GM19463 (cell line): Measurements from ENCODE around the gene DGKD.

ENCODE experiments used
- ATAC-seq: cut with Tn5 transposase; IDR thresholded peaks from one replicate; pipeline ENCODE4 v1.9.1; 2021; ENCODE audit warnings: mild to moderate bottlenecking, moderate library complexity; ENCODE audit not compliant: unreplicated experiment

The DGKD gene

DNA sequence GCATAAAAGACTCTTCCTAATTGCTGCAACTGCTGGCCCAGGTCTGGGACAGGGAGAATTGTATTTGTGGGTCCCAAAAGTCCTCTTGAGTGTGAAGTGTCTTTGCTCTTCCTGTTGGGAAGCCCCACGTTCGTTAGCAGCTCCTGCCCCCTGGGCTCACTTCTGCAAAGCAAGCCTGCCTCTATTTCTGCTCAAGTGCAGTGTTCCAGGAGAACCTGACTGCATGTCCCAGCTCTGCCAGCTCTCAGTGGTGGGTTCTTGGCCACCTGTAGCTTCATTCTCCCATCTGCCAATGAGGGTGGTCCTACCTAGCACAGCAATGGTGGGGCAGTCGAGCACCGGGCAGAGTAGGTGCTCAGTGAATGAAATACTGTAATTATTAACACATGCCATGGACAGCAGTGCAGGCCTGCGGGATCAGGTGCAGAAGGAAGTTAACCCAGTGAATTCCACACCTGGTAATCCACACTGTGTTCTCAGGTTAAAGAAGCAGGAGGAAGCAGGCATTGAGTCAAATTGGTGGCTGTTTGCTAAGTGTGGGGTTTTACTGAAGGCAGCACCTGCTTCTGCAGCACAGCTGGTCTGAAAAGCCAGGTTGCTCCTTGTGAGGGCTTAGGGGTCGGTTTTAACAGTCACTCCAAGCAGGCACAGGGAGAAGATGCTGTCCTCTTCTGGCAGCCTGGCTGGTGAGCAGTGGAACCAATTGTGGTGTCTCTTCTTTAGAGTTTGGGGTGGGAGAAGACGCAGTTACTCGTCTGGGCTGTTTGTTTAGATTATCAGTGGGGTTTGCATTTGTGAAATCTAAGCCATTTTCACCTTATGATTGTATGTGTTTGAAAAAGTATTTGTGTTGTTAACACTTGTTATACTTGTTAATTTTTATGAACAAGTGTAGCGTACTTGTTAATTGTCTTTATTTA is 54.3 kb downstream of the DGKD start:
- no peak for ATAC-seq

DNA sequence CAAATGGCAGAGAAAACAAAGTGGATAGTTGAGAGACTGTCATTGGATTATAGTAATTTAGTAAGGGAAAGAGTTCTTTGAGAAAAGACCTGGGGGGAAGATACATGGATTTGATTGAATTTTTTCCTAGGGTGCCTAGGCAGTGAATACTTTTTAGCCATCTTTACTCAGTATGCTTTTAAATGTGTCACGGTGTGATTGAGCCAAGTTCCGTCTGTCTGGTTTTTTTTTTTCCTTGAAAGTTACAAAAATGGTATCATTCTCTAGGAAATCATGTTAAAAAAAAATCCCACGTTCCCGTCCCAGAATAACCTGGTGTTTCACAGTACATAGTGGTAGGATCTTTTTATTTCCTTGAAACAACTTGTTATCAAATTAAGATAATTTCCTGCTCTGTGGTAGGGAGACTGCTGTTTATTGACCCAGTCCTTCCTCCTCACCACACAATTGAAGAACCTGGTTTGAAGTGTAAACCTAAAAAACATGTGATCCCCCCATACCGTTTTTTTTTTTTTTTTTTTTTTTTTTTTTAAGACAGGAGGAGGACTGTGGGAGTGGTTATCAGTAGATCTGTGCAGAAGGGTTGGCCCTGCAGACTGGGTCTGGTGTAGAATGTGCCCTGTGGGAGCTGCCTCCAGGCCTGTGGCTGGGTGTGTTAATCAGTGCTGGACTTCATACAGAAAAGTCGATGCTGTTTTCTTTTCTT is 55.1 kb downstream of the DGKD start:
- no peak for ATAC-seq

DNA sequence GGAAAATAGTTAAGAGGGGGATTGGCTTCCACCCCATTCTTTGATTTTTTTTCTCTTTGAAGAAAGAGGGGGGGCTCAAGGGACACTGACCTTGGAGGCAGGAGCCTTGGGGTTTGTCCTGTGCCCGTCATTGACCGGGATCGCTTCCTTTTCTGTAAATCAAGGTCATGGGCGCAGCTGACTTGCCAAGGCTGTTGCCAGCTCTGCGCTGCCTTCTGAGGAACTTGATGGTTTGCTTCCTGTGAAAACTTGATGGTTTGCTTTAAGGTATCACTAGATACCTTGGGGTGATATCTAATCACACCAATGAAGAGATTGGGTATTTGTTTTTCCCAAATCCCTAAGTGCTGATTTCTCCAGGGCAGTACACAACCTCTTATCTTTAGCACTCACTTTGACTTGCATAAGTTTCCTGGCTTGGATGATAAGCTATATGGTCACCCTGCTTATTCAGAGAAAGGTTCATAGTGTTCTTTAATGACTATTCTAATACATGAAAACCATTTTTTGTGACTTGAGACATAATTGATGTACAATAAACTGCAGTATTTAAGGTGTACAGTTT is 56.0 kb downstream of the DGKD start:
- no peak for ATAC-seq

DNA sequence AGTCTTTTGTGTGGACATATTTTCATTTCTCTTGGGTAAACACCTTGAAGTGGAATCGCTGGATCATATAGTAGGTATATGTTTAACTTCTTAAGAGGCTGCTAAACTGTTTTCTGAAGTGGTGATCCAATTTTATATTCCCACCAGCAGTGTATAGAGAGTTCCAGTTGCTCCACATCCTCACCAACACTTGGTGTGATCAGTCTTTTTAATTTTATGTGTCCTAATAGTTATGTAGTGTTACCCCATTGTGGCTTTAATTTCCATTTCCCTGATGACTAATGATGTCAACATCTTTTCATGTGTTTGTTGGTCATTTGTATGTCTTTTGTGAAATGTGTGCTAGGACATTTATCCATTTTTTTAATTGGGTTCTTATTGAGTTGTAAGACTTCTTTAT is 56.9 kb downstream of the DGKD start:
- no peak for ATAC-seq

DNA sequence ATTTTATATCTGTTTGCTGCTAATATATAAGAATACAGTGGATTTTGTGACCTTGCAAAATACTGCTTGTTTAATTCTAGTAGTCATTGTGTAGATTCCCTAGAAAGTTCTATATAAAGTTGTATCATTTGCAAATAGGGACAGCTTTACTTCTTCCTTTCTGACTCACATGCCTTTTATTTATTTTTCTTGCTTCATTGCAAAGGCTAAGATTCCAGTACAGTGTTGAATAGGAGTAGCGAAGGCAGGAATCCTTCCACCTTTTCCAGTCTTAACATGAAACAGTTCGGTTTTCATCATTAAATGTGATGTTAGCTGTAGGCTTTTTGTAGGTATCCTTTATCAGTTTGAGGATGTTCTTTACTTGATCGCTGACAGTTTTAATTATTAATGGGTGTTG is 58.1 kb downstream of the DGKD start:
- ATAC-seq, result no peak

DNA sequence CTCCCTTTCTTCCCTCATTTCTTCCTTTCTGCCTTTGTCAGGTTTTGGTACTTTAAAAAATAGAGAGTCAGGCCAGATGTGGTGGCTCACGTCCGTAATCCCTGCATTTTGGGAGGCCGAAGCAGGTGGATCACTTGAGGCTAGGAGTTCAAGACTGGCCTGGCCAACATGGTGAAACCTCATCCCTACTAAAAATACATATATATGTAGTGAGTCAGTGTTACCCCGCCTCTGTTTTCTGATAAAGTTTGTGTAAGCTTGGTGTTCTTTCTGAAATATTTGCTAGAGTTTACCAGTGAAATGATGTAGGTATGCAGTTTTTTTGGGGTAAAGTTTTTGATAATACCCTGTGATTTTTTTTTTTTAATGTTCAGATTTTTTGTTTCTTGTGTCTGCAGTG is 58.8 kb downstream of the DGKD start:
- ATAC-seq, result no peak

- ATAC-seq, result no peak
Observed at GRCh38 chr2:233413559-233414272, 59.4 kb downstream of the DGKD start.

- no peak for ATAC-seq
Observed at GRCh38 chr2:233414273-233414654, 60.0 kb downstream of the DGKD start.

GRCh38 chr2:233414777-233415570 is 60.7 kb downstream of the DGKD start:
- ATAC-seq, result no peak

- no peak for ATAC-seq
Observed at GRCh38 chr2:233416199-233416598, 61.9 kb downstream of the DGKD start.

GRCh38 chr2:233416706-233417105 is 62.4 kb downstream of the DGKD start:
- ATAC-seq, result no peak

DNA sequence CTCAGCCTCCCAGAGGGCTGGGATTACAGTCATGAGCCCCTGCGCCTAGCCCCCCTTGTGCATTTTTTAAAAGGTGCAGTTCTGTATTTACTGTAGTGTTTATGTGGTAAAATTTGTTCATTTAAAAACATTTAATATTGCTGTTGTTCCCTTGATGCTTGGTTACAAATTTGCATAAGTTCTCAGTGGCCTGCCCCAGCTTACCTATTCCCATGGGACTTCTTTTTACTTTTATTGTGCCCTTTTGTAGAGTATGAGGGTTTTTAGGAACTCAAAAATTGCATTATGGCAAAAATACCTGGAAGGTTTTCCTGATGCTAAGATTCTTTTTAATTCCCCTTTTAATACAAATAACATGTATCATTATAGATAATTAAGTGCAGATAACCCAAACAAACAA is 63.0 kb downstream of the DGKD start:
- no peak for ATAC-seq

DNA sequence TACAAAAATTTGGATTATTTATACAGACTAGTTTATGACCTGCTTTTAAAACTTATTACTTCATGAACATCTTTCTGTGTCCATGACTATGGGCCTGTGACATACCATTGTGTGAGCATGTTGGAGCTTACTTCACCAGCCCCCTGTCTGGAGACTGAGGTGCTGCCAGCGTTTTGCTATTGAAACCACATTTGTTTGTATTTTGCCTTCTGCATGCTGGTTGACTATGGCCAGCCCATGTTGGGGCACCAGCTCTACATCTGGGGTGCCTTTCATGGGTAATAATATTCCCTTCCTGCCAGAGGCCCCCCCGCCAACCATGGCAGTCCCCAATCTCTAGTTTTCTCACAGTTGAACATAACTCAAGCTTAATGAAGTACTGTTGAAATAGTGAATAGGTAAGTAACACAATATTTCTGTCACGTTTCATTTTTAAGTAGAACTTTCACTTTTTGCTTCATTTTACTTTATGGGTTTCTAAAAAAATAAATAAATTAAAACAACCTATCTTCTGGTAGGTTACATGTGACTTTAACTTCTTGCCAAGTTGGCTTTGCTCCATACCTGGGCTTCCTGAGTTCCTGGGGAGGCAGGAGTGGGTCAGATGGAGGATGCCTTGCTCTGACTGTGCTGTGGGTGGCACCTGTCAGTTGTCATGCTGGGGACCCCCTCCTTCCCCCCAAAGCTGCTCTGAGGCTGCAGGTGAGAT is 63.9 kb downstream of the DGKD start:
- ATAC-seq, result no peak

- ATAC-seq, result peak; percentile 49
Observed at GRCh38 chr2:233418761-233419546, 64.7 kb downstream of the DGKD start.

- peak; percentile 32 for ATAC-seq
Observed at GRCh38 chr2:233419602-233420391, 65.5 kb downstream of the DGKD start.

DNA sequence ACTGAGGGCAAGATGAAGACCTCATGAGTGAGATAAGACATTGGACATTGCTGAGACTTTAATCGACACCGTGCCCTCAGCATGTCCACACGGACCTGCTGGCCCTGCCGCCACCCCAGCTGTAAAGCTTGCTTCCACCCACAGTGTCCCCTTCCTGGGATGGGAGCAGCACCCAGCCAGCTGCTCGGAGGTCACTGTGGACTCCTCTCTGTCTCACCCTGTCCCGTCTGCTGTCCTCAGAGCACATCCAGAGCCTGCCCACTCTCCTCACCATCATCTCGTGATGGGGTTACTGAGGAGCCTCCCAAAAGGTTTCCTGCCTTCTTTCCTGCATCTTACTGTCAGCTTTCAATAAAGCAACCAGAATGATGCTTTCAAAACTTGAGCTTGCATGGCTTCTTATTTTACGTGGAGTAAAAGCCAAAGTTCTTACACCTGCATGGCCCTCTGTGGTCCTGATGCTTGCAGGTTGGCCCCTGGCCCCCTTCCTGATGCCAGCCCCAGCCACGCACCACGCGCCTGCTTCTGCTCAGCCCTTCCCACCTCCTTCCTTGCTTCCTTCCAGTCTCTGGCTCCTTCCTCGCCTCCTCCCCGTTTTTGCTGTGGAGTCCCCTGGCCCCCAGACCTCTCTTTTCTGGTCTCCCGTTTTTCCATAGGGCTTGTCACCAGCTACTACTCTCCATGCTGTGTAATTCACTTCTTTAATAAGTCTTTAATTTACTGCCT is 67.0 kb downstream of the DGKD start:
- no peak for ATAC-seq

- ATAC-seq, result peak; percentile 60
Observed at GRCh38 chr2:233422050-233422639, 67.9 kb downstream of the DGKD start.
